HL-60/S4 treated with retinoic acid at 250 ng/mL for 4 days and 3 days (cell line): Measurements from ENCODE around the gene ESR2.

Experiments
- in situ Hi-C: fragments of 300-500 bp; cut with MboI; formaldehyde crosslinking; loops from 2 replicates; pipeline ENCODE4 v1.7.0; 2022; ENCODE audit warnings: low sequenced_read_pairs

The ESR2 gene

GRCh38 chr14:64095620-64096019, 198.6 kb downstream of the ESR2 start:
- in situ Hi-C loops: no loop called here

- in situ Hi-C loops: no loop called here
Observed at GRCh38 chr14:64092940-64093339, 201.2 kb downstream of the ESR2 start.

GRCh38 chr14:64092338-64092737, 201.8 kb downstream of the ESR2 start:
- in situ Hi-C loops: no loop called here

- in situ Hi-C loops: no loop called here
Observed at GRCh38 chr14:64091217-64091616, 203.0 kb downstream of the ESR2 start.

GRCh38 chr14:64089920-64090319, 204.3 kb downstream of the ESR2 start:
- in situ Hi-C loops: no loop called here

- in situ Hi-C loops: no loop called here
Observed at GRCh38 chr14:64088647-64088964, 205.6 kb downstream of the ESR2 start.

- in situ Hi-C loops: no loop called here
Observed at GRCh38 chr14:64082837-64083236, 211.3 kb downstream of the ESR2 start.

GRCh38 chr14:64081174-64081746, 212.9 kb downstream of the ESR2 start:
- in situ Hi-C loops: no loop called here

GRCh38 chr14:64080452-64080851, 213.7 kb downstream of the ESR2 start:
- in situ Hi-C loops: no loop called here

- in situ Hi-C loops: no loop called here
Observed at GRCh38 chr14:64075613-64076005, 218.6 kb downstream of the ESR2 start.

GRCh38 chr14:64074961-64075612, 219.1 kb downstream of the ESR2 start:
- in situ Hi-C loops: no loop called here

GRCh38 chr14:64069634-64070359, 224.4 kb downstream of the ESR2 start:
- in situ Hi-C loops: no loop called here

- in situ Hi-C loops: no loop called here
Observed at GRCh38 chr14:64064447-64064846, 229.7 kb downstream of the ESR2 start.

GRCh38 chr14:64062381-64063115, 231.6 kb downstream of the ESR2 start:
- in situ Hi-C loops: no loop called here

- in situ Hi-C loops: no loop called here
Observed at GRCh38 chr14:64061706-64062105, 232.5 kb downstream of the ESR2 start.

- in situ Hi-C loops: no loop called here
Observed at GRCh38 chr14:64061115-64061514, 233.1 kb downstream of the ESR2 start.

- in situ Hi-C loops: no loop called here
Observed at GRCh38 chr14:64060648-64061096, 233.5 kb downstream of the ESR2 start.

- in situ Hi-C loops: no loop called here
Observed at GRCh38 chr14:64060199-64060545, 234.0 kb downstream of the ESR2 start.

- in situ Hi-C loops: no loop called here
Observed at GRCh38 chr14:64059454-64060198, 234.5 kb downstream of the ESR2 start.

- in situ Hi-C loops: no loop called here
Observed at GRCh38 chr14:64053694-64054669, 240.2 kb downstream of the ESR2 start.
